Measurements from ENCODE around the gene AFMID.
"Not testable (repeated sequence)": the region's sequence is repeated elsewhere in the genome, so short reads cannot be mapped to it uniquely, and the experiment has no call there.

The AFMID gene

DNA sequence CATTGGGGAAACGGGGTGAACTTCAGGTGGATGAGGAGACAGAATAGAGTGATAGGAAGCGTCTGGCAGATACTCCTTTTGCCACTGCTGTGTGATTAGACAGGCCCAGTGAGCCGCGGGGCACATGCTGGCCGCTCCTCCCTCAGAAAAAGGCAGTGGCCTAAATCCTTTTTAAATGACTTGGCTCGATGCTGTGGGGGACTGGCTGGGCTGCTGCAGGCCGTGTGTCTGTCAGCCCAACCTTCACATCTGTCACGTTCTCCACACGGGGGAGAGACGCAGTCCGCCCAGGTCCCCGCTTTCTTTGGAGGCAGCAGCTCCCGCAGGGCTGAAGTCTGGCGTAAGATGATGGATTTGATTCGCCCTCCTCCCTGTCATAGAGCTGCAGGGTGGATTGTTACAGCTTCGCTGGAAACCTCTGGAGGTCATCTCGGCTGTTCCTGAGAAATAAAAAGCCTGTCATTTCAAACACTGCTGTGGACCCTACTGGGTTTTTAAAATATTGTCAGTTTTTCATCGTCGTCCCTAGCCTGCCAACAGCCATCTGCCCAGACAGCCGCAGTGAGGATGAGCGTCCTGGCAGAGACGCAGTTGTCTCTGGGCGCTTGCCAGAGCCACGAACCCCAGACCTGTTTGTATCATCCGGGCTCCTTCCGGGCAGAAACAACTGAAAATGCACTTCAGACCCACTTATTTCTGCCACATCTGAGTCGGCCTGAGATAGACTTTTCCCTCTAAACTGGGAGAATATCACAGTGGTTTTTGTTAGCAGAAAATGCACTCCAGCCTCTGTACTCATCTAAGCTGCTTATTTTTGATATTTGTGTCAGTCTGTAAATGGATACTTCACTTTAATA lies 37.3 kb downstream of the AFMID start:
- no peak for DNase-seq

DNA sequence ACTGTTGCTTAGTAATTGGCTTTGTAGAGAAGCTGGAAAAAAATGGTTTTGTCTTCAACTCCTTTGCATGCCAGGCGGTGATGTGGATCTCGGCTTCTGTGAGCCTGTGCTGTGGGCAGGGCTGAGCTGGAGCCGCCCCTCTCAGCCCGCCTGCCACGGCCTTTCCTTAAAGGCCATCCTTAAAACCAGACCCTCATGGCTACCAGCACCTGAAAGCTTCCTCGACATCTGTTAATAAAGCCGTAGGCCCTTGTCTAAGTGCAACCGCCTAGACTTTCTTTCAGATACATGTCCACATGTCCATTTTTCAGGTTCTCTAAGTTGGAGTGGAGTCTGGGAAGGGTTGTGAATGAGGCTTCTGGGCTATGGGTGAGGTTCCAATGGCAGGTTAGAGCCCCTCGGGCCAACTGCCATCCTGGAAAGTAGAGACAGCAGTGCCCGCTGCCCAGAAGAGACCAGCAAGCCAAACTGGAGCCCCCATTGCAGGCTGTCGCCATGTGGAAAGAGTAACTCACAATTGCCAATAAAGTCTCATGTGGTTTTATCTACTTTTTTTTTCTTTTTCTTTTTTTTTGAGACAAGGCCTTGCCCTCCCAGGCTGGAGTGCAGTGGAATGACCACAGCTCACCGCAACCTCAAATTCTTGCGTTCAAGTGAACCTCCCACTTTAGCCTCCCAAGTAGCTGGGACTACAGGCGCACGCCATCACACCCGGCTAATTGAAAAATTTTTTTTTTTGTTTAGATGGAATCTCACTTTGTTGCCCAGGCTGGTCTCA lies 38.1 kb downstream of the AFMID start:
- no peak for DNase-seq

DNA sequence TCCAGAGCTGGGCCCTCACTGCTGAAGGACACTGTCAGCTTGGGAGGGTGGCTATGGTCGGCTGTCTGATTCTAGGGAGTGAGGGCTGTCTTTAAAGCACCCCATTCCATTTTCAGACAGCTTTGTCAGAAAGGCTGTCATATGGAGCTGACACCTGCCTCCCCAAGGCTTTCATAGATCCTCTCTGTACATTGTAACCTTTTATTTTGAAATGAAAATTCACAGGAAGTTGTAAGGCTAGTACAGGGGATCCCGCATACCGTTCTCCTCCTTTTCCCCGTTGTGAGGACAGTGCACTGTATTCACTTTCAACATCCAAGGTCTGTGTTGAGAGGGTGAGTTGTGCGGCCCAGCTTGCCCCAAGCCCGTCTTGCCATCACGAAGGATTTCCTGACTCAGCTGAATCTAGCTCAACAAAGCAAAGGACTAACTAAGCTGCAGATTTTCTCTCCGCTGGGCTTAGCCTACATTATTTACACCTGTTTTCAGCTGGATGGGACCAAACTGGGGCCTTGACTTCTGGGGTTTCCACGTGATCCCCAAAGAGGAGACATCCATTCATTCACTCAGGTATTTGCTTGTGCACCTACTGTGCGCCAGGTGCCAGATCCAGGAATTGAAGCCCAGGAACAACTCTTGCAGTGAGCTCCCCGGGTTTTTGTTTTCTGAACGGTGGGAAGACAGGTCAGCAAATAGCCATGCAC lies 39.0 kb downstream of the AFMID start:
- DNase-seq, result no peak

DNA sequence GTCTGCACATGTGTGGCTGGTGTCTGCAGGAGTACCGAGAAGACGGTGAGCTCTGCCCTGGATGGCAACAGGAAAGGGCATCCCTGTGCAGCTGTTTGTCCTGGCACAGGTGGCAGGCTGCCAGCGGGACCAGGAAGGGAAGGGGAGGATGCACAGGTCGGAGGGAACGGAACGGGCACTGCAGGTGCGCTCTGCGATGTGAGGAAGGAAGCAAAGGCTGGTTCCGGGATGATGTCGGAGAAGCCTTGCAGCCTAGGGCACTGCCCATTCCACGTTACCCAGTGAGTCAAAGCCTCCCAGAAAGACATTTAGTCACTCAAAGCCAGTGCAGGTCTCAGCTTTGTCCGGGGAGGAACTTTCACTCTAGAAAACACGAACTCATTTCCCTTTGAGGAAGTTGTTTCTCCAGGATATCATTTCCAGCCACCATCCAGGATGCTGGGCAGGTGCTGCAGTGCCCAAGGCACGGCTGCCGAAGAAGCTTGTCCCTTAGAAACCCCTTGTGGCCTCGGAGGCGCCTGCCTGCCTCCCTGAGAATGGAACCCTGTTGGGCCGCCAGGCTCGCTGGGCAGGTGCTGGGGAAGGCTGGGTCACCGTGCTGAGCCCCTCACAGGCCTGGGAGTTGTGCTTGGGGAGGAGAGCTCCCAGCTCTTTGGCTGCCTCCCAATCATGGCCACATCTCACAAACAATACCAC lies 39.7 kb downstream of the AFMID start:
- no peak for DNase-seq

DNA sequence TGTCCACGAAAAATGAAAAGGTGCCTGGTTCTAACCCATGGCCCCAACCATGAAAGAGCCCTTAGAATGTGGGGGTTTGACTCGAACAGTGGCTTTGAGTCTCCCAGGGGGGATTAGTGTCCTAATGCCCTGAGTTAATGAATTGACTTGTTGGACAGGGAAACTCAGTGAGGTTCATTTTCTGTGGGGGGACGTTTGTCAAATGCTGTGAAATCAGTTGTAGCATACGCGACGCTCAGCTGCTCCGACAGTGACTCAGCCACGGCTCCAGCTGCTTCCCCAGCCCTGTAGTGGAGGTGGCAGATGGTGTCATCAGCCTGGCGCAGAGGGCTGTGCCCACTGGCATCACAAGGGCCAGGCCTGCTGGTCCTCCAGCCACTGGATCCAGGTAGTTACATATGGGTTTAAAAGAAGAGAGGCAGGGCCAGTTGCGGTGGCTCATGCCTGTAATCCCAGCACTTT lies 40.3 kb downstream of the AFMID start:
- no peak for DNase-seq

DNA sequence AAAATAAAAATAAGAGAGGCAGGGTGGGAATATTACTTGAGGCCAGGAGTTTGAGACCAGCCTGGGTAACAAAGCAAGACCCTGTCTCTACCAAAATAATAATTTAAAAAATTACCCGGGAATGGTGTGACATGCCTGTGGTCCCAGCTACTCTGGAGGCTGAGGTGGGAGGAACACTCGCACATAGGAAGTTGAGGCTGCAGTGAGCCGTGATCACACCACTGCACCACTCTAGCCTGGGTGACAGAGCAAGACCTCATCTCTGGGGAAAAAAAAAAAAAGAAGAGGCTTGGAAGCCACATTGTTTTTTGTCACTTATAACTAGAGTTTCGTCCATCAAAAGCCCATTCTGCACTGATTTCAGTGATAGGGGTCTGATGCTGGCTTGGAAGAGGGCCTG lies 41.0 kb downstream of the AFMID start:
- DNase-seq, result no peak

DNA sequence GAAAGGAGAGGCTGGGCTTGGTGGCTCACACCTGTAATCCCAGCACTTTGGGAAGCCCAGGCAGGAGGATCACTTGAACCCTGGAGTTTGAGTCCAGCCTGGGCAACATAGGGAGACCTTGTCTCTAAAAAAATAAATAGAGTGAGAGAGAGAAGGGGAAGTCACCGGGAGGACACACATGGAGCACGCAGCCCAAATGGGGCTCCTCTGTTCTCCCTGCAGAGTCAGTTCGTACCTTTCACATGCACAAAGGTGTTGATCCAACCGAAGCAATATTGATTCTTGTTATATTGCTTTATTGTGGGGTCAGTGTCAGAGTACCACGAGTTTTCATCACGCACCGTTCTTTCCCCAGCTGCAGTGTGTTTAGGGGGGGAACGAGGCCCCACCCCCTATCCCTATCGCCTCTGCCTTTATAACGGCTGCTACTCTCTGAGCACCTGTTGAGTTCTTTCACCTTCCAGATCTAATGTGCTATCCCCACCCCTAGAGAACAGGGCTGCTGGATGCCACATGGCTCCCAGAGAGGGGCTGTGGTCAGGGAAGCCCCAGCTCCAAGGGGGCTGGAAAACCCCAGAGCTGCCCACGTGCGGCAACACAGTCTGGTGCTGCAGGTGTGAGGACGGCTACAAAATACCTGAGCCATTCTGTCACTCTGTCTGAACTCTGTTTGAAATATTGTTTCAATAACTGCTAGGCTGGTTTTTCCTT lies 43.2 kb downstream of the AFMID start:
- no peak for DNase-seq

DNA sequence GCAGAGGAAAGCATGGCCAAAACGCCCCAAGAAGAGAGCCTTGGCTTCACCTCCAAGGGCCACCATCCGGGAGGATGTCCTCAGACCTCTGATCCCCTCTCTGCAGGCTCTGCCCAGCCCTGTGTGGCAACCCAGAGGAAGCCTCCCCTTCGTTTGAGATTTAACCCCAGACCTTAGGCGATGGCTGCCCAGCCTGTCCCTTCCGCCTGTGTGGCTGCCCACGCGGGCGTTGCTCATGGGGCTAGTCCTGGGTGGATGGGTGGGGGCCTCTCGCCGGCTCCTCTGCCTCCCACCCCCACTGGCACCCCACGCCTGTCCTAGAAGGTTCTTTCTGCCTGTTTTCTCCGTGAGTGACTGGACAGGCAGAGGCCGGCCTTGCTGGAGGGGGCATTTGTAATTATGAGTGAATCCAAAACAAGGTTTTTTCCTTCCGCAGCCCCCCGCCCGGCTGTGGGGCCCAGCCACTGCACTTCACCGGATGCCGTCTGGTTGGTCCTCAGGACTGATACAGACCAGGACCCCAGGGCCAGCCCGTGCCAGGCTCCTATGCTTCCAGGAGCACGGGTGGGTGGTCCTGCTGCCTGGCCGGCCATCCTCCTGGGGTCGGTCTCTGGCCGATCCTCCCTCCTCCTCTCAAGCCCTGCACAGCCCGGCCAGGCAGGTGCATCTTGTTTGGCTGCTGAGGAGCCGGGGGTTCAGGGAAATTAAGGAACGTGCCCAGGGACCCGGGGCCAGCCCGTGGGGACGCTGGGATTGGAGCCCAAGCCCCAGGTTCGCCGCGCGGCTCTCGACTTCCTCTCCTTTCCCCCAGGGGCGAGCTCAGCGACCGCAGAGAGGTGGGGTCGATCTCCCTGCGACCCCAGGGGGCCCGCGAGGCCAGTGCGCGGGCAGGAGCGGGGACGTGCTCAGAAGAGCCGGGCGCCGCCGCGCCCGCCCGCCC lies 44.1 kb downstream of the AFMID start, which contains the start of gene TMEM235:
Gene TMEM235, plus strand, starts transcription at position 636 of the 940 bp plus-strand sequence. CDS start 393 bp downstream, outside the sequence.
- DNase-seq, result no peak

DNA sequence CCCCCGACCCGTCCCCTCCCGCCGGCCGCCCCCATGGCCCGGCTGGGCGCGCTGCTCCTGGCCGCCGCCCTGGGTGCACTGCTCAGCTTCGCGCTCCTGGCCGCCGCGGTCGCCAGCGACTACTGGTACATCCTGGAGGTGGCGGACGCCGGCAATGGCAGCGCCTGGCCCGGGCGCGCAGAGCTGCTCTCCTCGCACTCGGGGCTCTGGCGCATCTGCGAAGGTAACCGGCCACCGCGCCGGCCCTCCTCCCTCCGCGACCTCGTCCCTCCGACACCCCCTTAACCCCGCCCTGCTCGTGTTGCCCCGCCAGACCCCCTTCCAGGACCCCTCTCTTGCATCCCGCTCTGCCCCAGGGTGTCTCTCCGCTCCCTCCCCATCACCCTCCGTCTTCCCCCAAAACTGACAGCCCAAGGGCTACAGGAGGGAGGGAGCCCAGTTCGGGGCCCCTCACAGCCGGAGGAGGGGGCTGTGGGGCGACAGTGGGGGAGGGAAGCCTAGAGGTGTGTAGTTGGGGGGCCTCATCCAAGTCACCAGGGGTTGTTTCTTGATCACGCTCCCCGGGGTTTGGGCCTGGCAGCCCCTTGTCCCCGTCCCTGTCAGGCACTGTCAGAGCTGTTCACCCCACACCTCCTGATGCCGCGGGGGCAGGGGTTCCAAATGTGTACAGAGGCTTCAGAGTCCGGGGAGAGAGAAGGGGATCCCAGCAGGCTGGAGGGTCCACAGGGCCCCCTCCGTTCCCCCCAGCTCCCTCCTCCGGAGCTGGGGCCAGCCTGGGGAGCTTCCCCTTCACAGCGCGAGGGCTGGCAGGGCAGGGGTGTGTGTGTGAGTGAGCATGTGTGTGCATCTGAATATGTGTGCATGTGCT lies 45.1 kb downstream of the AFMID start:
- peak; percentile 43 for DNase-seq

DNA sequence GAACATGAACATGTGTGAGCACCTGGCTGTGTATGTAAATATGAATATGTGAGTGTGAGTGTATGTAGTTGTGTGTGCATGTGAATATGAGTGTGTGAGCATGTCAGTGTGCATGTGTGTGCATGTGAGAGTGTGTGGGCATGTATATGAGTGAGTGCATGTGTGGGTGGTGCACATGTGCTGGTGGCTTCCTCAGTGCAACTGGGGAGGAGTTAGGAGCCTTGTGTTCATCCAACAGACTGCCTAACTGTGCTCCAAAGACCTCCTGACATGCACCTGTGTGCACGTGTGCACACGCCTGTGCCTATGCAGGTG lies 45.7 kb downstream of the AFMID start:
- DNase-seq, result no peak

DNA sequence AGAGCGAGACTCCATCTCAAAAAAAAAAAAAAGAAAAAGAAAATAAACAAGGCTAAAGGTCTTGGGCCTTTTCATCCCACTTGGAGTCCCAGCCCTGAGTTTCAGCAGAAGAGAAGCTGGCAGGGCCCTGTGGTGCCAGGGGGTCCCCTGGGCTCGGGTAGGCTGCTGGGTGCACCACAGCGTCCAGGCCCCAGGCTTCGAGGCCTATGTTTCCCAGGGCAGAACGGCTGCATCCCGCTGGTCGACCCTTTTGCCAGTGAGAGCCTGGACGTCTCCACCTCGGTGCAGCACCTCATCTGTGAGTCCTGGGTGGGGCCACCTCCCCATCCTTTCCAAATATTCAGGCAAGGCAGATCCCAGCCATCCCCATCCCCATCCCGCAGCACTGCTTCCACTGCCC lies 46.5 kb downstream of the AFMID start:
- DNase-seq, result no peak

DNA sequence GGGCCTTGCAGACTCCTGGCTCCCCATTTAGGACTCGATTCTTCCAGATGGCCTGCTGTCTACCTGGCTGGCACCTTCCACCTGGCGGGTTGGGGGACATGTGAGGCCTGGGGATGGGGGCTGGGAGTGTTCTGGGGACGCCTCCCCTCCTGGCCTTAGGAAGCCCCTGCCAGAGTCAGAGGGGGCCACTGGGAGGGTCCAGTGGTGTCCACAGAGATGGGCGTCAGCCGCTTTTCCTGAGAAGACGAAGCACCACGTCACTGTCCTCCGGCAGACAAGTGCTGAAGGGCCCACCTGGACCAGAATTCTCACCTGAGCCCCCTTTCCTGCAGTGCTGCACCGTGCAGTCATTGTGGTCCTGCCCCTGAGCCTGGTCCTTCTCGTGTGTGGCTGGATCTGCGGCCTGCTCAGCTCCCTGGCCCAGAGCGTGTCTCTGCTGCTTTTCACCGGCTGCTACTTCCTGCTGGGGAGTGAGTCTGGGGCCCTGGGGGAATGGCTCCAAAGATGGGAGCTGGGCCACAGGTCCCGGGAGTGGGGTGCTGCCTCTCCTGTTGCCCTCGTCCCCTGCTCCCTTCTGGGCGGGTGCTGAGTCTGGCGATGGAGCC lies 47.2 kb downstream of the AFMID start:
- DNase-seq, result no peak

DNA sequence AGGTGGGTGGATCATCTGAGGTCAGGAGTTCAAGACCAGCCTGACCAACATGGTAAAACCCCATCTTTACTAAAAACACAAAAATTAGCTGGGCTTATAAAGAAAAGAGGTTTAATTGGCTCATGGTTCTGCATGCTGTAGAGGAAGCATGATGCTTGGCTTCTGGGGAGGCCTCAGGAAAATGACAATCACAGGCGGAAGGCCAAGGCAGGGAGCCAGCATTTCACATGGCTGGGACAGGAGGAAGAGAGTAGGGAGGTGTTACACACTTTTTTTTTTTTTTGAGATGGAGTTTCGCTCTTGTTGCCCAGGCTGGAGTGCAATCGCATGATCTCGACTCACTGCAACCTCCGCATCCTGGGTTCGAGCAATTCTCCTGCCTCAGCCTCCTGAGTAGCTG lies 47.9 kb downstream of the AFMID start:
- not testable (repeated sequence) for DNase-seq

DNA sequence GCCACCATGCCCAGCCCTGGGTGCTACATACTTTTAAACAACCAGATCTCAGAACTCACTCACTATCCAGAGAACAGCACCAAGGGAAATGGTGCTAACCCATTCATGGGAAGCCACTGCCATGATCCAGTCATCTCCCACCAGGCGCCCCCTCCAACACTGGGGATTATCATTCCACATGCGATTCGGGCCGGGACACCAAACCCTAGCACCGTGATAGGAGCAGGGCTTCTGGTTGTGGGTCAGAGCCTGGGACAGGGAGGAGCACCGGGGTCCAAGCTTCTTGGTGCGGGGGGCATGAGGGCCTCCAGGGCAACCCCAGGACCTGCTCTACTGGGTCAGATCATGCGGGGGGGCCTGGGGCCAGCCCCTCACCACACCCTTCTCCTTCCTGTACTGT lies 48.7 kb downstream of the AFMID start:
- no peak for DNase-seq

DNA sequence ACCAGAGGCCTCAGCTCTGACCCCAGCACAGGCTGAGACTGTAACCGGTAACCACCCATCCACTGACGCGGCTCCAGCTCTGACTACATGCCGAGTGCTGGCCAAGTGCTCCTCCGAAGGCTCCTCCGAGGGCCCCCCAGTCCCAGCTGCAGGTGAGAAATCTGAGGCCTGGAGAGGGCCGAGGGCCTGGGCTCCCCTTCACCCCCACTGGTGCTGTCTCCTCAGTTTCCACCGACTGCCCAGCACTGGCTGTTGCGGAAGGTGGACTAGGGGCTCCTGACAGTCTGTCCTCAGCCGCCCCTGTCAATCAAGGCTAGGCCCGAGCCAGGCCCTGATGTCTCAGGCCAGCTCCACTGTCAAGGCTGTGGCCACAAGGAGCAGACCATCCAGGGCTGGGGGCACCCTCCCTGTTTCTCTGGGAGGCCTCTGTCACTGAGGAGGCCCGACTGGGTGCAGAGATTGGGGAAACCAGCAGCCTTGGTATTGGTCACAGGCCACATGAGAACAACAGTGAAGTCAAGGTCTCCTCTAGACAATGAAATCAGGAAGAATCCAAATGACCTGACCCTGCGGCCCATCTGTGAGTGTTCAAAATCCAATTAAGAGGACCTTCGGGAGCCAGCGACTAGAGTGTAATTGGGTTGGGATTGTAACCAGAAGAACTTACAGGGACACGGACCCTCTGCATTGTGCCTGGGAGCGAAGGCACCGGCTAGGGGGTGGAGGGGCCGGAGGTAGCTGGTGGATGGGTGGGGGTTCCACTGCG lies 49.4 kb downstream of the AFMID start:
- no peak for DNase-seq

DNA sequence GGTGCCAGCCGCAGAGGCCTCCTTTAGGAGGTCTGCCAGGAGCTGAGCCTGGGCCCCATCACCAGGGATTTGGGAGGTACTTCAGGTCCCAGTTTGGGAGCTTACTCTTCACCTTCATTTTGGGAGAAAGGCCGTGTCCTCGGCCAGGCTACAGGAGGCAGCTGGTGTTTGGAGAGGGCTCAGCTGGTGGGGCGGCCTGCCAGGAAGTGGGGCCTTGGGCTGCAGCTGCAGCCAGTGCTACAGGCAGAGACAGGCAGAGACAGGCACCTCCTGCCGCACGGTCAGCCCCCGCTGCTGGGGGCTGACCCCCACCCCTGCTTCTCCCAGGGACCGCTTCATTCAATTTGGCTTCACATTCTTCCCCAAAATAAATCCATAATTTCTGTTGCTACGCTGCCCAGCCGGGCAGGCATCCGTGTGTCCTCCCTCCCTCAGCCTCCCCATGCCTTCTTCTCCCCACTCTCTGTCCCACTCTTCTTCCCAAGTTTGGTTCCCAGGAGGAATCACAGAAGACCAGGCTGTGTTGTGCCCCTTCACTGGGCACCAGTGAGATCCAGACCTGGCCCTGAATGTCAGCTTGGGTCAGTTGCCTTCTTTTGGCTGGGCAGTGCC lies 50.3 kb downstream of the AFMID start:
- no peak for DNase-seq

DNA sequence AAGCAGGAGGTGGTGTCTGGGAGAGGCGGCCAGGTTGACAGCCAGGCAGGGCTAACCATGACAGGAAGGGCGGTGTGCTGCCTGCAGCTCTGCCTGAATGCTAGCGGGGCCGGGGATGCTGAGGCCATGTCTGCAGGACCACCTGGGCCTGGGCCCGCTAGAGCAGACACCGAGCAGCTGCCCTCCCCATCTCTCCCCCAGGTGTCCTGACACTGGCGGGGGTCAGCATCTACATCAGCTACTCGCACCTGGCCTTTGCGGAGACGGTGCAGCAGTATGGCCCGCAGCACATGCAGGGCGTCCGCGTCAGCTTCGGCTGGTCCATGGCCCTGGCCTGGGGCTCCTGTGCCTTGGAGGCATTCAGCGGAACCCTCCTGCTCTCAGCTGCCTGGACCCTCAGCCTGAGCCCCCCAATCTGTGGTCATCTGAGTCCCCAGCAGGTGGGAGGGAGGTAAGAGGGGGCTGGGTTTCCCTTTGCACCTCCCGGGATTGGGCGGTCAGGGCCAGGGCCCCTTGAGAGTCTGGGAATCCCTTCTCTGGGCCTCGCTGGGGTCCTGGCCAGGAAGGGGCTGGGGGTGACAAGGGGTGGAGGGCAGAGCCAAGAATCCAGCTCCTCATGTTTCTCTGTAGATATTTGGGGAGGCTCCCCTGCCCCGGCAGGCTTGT lies 51.8 kb downstream of the AFMID start:
- DNase-seq, result no peak

DNA sequence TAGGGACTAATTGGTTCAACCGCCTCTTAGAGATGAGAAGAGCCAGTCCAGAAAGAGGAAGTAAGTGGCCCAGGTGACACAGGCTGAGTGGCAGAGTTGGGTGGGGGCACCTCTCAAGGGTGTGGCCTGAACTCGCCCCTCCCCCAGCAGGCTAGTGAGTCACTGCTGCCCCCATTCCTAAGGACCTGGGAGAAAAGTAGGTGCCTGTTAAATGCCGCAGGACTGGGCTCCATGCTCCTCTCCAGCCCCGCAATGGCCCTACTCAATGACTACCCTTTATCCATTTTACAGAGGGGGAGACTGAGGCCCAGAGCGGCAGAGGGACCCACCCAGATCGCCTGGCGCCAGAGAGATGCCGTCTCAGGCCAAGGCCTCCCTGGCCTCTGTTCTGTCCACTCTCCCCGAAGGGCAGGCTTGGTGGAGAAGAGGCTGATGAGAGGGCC lies 52.3 kb downstream of the AFMID start:
- DNase-seq, result no peak

Data from activated naive CD4-positive, alpha-beta T cell treated with anti-CD3 and anti-CD28 coated beads, Interleukin-2, amount 50 U/mL, for 16 hours (primary cell).